OCI-LY7 (cell line): ENCODE data around the gene ZNF525.

Experiments used
- EZH2phosphoT487 ChIP-seq: fragments of 200-600 bp; sonication (generic); IDR thresholded peaks from 2 replicates; pipeline ENCODE4 v1.6.1; 2018; ENCODE audit warnings: low read depth, borderline replicate concordance, mild to moderate bottlenecking, mixed run types, antibody characterized with exemption, low read length, moderate library complexity, mixed read lengths
- TF ChIP-seq, protein P1 (sequence below): fragments of 200-600 bp; sonication (generic); conservative IDR thresholded peaks from 2 replicates; pipeline ENCODE4 v1.5.1; 2014; ENCODE audit warnings: mild to moderate bottlenecking, antibody characterized with exemption, low read length, moderate library complexity, mixed read lengths

DNA sequence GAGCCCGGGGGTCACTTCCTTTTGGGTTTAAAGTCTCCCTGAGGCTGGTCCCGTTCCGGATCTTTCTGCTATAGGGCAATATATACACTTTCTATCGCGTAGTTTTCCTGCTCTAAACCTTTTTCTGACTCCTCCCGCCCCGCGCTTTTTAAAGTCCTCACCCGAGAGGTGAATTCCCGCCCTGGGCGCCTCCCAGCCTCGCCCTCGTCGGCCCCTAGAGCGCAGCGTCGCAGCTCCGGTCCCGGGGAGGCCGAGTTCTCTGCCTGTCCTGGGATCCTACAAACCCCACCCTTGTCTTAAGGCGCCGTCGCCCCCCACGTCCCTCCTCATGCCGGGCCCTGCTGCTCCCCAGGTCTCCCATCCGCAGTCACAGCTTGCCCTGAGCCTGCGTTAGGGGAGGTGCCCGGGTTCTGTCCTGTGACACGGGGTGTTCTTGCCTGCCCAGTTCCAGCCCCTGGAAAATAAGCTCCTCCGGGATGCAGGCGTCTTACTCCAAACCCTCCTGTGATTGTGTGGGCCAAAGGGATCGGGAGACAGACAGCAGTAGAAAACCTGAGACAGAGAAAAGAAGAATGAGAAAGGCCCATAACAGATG lies 491 bp downstream of the ZNF525 start:
- TF ChIP-seq, protein P1, sequence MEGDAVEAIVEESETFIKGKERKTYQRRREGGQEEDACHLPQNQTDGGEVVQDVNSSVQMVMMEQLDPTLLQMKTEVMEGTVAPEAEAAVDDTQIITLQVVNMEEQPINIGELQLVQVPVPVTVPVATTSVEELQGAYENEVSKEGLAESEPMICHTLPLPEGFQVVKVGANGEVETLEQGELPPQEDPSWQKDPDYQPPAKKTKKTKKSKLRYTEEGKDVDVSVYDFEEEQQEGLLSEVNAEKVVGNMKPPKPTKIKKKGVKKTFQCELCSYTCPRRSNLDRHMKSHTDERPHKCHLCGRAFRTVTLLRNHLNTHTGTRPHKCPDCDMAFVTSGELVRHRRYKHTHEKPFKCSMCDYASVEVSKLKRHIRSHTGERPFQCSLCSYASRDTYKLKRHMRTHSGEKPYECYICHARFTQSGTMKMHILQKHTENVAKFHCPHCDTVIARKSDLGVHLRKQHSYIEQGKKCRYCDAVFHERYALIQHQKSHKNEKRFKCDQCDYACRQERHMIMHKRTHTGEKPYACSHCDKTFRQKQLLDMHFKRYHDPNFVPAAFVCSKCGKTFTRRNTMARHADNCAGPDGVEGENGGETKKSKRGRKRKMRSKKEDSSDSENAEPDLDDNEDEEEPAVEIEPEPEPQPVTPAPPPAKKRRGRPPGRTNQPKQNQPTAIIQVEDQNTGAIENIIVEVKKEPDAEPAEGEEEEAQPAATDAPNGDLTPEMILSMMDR = no peak
- TF ChIP-seq EZH2phosphoT487 = no peak
